Measurements from ENCODE around the gene CELF5.
"Not testable (repeated sequence)": the region's sequence is repeated elsewhere in the genome, so short reads cannot be mapped to it uniquely, and the experiment has no call there.

CELF5 gene

GRCh38 chr19:3208317-3209207 is 15.9 kb upstream of the CELF5 start:
- no peak for DNase-seq

- DNase-seq, result peak; percentile 88
Observed at GRCh38 chr19:3210347-3211017, 14.0 kb upstream of the CELF5 start.

- DNase-seq, result no peak
Observed at GRCh38 chr19:3211191-3211590, 13.3 kb upstream of the CELF5 start.

DNA sequence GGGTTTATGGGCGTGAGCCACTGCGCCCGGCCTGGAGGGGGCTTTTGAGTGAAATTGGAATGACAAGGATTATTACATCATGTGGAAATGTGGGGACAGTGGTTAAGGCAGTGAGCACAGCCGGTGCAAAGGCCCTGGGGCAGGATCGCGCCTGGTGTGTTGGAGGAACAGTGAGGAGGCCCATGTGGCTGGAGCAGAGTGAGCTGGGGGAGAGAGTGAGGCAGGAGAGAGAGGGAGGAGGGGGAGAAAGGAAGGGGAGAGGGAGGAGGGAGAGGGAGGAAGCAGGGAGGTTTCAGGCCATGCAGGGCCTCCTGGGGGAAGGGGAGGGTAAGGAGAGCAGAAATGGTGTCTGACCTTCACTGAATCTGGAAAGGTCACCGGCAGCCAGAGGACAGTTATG is 11.3 kb upstream of the CELF5 start:
- no peak for DNase-seq

- no peak for DNase-seq
Observed at GRCh38 chr19:3216874-3217273, 7.6 kb upstream of the CELF5 start.

DNA sequence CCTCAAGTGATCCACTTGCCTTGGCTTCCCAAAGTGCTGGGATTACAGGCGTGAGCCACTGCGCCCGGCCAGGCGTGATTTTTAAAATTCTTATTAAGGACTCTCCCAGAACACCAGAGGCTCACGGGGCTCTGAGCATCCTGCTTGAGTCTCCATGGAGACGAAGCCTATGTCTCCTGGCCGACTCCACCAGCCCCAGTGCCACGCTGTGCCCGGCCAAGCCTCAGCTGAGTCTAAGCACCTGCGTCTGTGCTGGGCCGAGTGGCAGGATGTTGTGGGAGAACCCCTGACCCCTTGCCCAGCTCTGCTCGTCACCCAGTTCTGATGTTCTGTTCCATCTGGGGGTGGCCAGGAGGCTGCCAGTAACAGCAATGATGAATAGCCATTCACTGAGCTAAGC is 3.9 kb upstream of the CELF5 start:
- DNase-seq, result no peak

DNA sequence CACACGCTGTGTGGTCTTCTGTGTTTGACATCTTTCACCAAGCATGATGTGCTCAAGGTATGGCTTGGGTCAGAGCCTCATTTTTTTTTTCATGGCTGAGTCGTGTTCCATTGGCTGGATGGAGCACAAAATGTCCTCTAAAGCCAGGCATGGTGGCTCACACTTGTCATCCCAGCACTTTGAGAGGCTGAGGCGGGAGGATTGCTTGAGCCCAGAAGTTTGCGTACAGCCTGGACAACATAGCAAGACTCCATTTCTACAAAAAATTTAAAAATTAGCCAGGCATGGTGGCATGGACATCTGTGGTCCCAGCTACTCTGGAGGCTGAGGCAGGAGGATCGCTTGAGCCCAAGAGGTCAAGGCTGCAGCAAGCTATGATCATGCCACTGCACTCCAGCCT is 2.9 kb upstream of the CELF5 start:
- not testable (repeated sequence) for DNase-seq

GRCh38 chr19:3222709-3223108 is 1.8 kb upstream of the CELF5 start:
- no peak for DNase-seq

GRCh38 chr19:3225169-3225485 is 666 bp downstream of the CELF5 start:
- DNase-seq, result no peak

DNA sequence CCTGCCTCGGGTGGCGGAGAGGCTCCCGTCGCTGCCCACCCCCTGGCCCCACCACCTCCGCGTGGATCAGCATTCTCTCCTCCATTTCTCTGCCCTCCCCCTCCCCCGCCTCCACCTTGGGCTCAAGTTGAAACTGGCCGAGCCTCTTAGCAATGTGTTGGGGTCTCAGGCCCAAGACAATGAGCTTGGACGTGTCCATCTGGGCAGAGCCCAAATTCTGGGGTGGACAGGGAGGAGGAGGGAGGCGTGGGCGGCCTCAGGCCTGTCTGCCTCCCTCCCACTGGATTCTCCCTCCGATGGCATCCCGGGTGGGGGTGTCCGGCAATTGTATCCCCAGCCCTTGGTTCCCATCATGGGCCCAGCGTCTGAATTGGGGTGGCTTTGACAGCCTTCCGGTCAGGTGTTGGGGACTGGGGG is 1.2 kb downstream of the CELF5 start:
- DNase-seq, result no peak

DNA sequence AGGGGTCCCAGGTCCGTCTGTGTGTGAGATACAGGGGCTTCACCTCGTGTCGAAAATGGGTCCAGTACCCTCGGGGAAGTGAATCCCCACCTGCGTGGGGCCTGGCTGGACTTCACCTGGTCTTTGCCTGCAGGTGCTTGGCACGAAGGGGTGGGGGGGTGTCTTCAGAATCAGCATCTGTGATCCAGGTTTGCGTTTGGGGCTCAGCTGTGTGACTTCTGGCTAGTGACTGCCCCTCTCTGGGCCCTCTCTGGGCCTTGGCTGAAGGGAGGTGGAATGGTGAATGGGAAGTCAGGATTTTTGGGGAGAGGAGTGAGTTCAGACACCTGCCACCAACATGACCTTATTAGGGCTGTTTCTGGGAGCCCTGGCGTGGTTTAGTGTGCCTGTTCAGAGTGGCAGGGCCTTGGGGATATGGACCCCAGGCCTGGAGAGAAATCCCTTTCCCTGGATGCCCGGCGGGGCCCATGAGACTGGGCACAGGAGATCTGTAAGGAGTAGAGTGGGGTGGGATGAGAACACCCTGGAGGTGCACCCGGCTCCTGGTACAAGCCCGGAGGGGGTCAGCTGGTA is 2.7 kb downstream of the CELF5 start:
- no peak for DNase-seq

- DNase-seq, result no peak
Observed at GRCh38 chr19:3229346-3229743, 4.9 kb downstream of the CELF5 start.

DNA sequence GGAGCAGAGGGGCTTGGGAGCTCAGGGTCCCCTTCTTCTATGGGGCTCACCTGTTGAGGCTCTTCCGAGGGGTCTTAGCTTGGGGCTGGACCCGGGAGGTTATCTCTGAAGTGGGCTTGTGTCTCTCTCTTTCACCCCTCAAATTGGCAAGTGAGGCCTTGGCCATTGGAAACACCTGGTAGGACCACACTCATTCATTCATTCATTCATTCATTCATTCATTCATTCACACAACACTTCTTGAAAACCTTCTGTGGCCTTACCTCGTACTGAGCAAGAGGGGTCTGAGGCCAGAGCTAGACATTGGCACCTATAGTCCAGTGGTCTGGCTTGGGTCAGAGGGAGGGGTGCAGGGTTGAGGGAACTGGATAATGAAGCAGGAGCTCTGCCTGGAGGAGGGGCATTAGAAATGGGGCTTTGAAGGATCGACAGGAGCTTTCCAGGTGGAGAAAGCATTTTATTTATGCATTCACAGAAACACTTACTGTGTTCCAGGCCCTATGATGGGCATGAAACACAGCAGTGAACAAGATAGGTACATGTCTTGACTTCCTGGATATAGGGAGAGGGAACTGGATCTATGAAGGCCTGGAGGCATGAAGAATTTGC is 5.5 kb downstream of the CELF5 start:
- no peak for DNase-seq

- no peak for DNase-seq
Observed at GRCh38 chr19:3231288-3231687, 6.8 kb downstream of the CELF5 start.

GRCh38 chr19:3233116-3233515 is 8.7 kb downstream of the CELF5 start:
- no peak for DNase-seq

DNA sequence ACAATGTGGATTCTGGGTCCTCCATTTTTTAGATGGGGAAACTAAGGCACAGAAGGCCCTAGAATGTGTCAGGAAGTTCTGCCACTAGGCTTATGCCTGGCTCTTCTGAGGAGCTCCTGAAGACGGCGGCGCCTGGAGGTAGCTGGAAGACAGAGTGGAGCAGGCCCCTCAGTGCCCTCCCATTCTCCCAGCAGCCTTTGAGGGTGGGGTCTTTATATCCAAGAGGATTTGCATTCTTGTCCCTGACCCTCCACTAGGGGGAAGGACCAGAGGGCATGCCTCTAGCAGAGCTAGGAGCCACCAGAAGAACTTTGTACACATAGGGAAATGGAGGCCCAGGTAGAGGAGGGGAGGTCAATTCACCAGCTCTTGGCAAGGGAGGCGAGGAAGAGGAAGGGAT is 9.4 kb downstream of the CELF5 start:
- DNase-seq, result no peak

- DNase-seq, result peak; percentile 64
Observed at GRCh38 chr19:3234800-3235199, 10.3 kb downstream of the CELF5 start.

DNA sequence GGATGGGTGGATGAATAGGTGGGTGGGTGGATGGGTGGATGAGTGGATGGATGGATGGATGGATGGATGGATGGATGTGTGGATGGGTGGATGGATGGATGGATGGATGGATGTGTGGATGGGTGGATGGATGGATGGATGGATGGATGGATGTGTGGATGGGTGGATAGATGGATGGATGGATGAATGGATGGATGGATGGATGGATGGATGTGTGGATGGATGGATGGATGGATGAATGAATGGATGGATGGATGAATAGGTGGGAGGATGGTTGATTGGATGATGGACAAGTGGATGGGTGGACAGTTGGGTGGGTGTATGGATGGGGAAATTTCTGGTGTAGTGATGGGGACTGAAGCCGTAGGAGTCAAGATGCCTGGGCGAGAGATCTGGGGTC is 11.1 kb downstream of the CELF5 start:
- DNase-seq, result not testable (repeated sequence)

- no peak for DNase-seq
Observed at GRCh38 chr19:3236272-3236671, 11.8 kb downstream of the CELF5 start.

DNA sequence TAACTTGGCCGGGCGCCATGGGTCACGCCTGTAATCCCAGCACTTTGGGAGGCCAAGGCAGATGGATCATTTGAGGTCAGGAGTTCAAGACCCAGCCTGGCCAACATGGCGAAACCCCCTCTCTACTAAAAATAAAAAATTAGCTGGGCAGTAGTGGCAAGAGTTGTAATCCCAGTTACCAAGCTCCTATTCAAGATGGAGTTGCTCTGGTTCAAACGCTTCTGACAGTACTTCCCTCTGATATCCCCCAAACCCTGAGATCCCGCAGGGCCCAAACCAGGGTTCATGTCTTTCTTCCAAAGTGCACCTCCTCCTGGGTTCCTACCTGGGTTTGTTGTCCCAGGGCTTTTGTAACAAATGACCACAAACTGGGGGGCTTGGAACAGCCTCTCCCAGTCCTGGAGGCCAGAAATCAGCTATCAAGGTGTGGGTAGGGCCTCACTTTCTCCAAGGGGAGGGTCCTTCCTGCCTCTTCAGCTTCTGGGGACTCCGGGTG is 13.7 kb downstream of the CELF5 start:
- DNase-seq, result no peak

- DNase-seq, result no peak
Observed at GRCh38 chr19:3239367-3239766, 14.9 kb downstream of the CELF5 start.

DNA sequence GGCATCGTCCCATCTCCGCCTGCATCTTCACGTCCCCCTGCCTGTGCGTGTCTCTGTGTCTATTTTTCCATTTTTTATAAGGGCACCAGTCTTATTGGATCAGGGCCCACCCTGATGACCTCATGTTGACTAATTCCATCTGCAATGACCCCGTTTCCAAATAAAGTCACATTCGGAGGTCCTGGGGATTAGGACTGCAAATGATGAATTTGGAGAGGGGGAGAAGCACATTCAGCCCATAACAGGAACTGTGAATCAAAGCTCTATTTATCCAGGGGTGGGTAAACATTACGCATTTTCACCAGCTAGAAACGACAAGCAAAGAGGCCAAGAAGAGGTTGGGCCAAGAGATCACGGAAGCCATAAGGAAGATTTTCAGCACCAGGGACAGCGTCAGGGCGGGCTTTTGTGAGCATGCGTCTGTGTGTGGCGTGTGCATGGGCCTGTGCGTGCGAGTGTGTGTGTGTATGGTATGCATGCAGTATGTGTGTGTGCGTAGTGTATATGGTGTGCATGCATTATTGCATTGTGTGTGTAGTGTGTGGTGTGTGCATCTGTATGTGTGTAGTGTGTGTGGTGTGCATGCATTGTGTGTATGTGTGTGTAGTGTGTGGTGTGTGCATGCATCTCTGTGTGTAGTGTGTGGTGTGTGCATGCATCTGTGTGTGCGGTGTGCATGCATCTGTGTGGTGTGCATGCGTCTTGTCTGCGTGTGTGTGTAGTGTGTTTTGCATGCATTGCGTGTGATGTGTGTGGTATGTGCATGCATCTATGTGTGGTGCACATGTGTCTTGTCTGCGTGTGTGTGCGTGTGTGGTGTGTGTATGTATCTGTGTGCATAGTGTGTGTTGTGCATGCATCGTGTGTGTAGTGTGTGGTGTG is 19.6 kb downstream of the CELF5 start:
- peak; percentile 74 for DNase-seq

DNA sequence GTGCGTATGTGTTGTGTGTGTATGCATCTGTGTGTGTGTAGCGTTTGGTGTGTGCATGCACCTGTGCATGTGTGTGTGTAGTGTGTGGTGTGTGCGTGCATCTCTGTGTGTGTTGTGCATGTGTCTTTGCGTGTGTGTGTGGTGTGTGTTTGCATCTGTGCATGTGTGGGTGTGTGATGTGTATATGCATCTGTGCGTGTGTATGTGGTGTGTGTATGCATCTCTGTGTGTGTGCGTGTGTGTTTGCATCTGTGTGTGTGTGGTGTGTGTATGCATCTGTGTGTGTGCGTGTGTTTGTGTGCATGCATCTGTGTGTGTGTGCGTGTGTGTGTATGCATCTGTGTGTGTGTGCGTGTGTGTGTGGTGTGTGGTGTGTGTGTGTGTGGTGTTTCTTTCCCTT is 20.6 kb downstream of the CELF5 start:
- DNase-seq, result no peak

All from activated CD8-positive, alpha-beta memory T cell treated with anti-CD3 and anti-CD28 coated beads for 24 hours (primary cell).